Psoas muscle (tissue), 8 donors: ENCODE measurements around the gene ABHD12B. TPM values are rescaled to one million over a fixed set of nuclear protein-coding genes. Genes with fewer than 3 reads are reported as not detected.
"Not testable (repeated sequence)": the region's sequence is repeated elsewhere in the genome, so short reads cannot be mapped to it uniquely, and the experiment has no call there.

ENCODE experiments used
- ATAC-seq, 4 donors: fragments of 200-7000 bp; cut with Tn5 transposase; one replicate each; pipeline ENCODE4 v1.9.1; 2020; ENCODE audit warnings: moderate library complexity in 3 of 4, mild to moderate bottlenecking in 2 of 4
- DNase-seq, 2 donors: peaks; one replicate each; pipeline ENCODE4 v3.0.0-alpha.2; 2020
- H3K27ac ChIP-seq: fragments of 200-600 bp; one replicate; pipeline ENCODE4 v1.8.0; 2022
- H3K27me3 ChIP-seq, 3 donors: fragments of 200-600 bp in 1 of 3; one replicate each; pipeline versions ENCODE4 v1.6.1 to v1.8.0; 2013 to 2022; ENCODE audit warnings: low read length in 2 of 3, mild to moderate bottlenecking in 2 of 3, moderate library complexity in 1 of 3; ENCODE audit not compliant: insufficient read depth in 3 of 3
- H3K36me3 ChIP-seq, 2 donors: fragments of 200-600 bp in 1 of 2; one replicate each; pipeline versions ENCODE4 v1.6.1 to v1.8.0; 2013 to 2022; ENCODE audit warnings: low read depth in 1 of 2, mild to moderate bottlenecking in 1 of 2, moderate library complexity in 1 of 2; ENCODE audit not compliant: insufficient read depth in 1 of 2
- H3K4me1 ChIP-seq: fragments of 200-600 bp; one replicate; pipeline ENCODE4 v1.8.0; 2022
- H3K4me3 ChIP-seq: fragments of 200-600 bp; one replicate; pipeline ENCODE4 v1.8.0; 2022; ENCODE audit warnings: mild to moderate bottlenecking
- H3K9me3 ChIP-seq: fragments of 200-600 bp; one replicate; pipeline ENCODE4 v1.8.0; 2022
- WGBS, 3 donors: extraction: QIAGEN DNeasy Blood & Tissue Kit; methylation state at CpG; one replicate each; pipeline versions ENCODE4 v1.1.6 to v1.1.7; 2013; 5-methylcytosine and 5-hydroxymethylcytosine counted together
- intact Hi-C, 2 donors: fragments of 100-400 bp; cut with DNase I; formaldehyde crosslinking; loops; one replicate each; pipeline versions ENCODE4 v1.11.0 to v1.14.2; 2022
- polyA plus RNA-seq, 3 donors: library from polyadenylated mRNA; stranded (reverse); fragments of 200-250 nt; gene quantifications; one replicate each; pipeline ENCODE4 v1.2.3, GENCODE V29; 2013
- total RNA-seq, 4 donors: library from RNA; stranded (reverse); fragmentation: NEBNext Ultra II Directional in 2 of 4; extraction: Animal tissue kit (Norgen Biotek cat#: 25700) in 2 of 4; gene quantifications; one replicate each; pipeline versions ENCODE4 v1.2.1 to v1.2.4, GENCODE V29; 2021 to 2023
- TF ChIP-seq, protein P1 (sequence below): fragments of 200-600 bp; IDR thresholded peaks from one replicate; pipeline ENCODE4 v1.8.0; 2022; ENCODE audit warnings: antibody characterized with exemption
- donor health status: healthy with polysubstance abuse.
- donor health status: DM: no; HTN: no; CAD: no; lungs with moderate emphysema.
- donor health status: Bipolar disorder and iron deficiency.
- donor health status: healthy.
- donor health status: DM: yes; HTN: yes; CAD: no.
- donor health status: DM: no; HTN: no; CAD: no.
- donor health status: DM: no; HTN: no; CAD: no.
- donor health status: DM: yes; HTN: yes; CAD: no.

ABHD12B gene
- total and polyA plus RNA-seq, 7 donors = not detected

DNA sequence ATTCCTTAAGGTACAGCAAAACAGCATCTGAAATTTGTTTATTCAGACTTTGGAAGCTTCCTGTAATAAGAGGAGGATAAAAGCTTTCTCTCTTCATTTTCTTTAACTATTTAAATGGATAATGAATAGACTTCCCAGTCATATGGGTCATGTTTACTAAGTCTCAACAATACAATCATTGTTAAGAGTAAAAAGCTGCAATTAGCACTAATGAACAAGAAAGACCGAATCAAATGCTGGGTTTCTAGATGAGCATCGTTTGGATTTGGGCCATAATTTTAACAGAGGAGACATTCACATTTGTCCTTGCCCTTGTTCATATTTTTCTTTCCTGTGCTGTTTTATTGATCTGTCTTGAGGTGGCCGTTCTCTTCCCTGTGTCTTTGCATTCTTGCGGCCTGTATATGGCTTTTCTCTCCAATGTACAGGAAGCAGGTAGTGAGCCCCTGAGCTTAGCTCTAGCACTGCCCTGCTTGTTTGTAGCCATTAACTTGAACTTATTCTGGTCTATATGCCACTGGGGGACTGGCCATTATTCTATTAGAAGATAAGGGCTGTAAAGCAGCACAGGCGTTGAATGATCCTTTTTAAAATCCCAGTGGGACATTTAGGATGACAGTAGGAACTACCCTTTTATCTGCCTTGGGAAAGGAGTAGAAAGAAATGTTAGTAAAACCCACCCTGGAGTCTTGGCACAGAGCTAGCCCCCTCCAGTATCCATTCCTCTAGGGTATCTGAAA, 34.6 kb downstream of the ABHD12B start:
- TF ChIP-seq, protein P1, sequence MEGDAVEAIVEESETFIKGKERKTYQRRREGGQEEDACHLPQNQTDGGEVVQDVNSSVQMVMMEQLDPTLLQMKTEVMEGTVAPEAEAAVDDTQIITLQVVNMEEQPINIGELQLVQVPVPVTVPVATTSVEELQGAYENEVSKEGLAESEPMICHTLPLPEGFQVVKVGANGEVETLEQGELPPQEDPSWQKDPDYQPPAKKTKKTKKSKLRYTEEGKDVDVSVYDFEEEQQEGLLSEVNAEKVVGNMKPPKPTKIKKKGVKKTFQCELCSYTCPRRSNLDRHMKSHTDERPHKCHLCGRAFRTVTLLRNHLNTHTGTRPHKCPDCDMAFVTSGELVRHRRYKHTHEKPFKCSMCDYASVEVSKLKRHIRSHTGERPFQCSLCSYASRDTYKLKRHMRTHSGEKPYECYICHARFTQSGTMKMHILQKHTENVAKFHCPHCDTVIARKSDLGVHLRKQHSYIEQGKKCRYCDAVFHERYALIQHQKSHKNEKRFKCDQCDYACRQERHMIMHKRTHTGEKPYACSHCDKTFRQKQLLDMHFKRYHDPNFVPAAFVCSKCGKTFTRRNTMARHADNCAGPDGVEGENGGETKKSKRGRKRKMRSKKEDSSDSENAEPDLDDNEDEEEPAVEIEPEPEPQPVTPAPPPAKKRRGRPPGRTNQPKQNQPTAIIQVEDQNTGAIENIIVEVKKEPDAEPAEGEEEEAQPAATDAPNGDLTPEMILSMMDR = no peak
- H3K4me1 ChIP-seq = no peaks in the 10 kb centered on the region
- intact Hi-C loops = loop anchor here in 1 of 2 donors (5.0 kb wide), 1 partner anchor 1836 kb away; no protein-coding TSS in a partner anchor
- H3K27me3 ChIP-seq = no peaks in the 10 kb centered on the region
- no peak overlapping the region for H3K27ac ChIP-seq
- WGBS, 3 donors = 71 to 78% (median 78%) methylated on average over 5 of the region's 5 CpGs
- no peak overlapping the region for H3K4me3 ChIP-seq
- H3K9me3 ChIP-seq = no peaks in the 10 kb centered on the region
- ATAC-seq = no peak
- no peak for DNase-seq
- H3K36me3 ChIP-seq = peaks cover under 1 to 56% of the 10 kb centered on the region in 2 donors

DNA sequence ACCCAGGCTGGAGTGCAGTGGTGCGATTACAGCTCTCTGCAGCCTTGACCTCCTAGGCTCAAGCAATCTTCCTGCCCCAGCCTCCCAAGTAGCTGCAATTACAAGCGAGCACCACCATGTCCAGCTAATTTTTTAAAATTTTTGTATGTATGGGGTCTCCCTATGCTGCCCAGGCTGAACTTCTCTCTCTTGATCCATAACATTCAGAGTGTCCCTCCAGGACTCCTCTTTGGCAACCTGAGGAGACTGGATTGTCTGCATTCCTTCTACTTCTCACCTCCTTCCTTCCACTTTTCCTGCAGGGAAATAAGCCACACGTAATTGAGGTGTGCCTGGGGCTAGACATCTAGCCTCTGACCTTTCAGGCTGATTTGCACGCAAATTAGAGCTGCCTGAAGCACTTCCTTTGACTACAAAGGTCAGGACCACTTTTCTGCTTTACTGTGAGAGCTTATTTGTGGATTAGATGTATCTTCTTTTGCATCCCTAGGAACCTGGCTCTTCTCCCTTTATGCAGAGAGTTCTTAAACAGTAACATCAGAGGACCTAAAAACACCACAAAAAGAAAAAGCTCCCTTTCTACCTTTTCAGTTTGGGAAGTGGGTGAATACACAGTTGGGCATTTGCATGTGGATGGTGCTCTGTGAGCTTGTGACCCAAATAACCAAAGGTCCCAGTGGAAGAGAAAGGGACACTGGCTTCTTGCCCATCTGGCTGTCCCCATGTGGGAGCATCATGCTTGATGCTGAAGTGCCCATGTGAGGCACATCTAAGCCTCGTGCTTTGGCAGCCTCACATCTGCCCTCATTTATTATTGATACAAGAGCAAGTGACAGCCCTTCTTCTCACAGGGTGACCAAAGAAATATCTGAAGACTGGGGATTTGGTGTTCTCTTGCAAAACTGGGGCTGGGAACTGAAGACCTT, 38.9 kb downstream of the ABHD12B start:
- WGBS, 3 donors = 70 to 77% (median 77%) methylated on average over 5 of the region's 5 CpGs
- DNase-seq (no peak), ATAC-seq (no peak)
- no peaks in the 10 kb centered on the region for H3K27me3 ChIP-seq
- H3K4me1 ChIP-seq = no peaks in the 10 kb centered on the region
- H3K27ac ChIP-seq = no peak overlapping the region
- intact Hi-C loops = no loop called here
- H3K9me3 ChIP-seq = no peaks in the 10 kb centered on the region
- peaks cover 4 to 88% of the 10 kb centered on the region in 2 donors for H3K36me3 ChIP-seq
- TF ChIP-seq, protein P1 = no peak
- no peak overlapping the region for H3K4me3 ChIP-seq

- peaks cover 3% of the 10 kb centered on the region for H3K4me1 ChIP-seq
- DNase-seq (no peak), ATAC-seq (no peak)
- WGBS, 3 donors = 79 to 87% (median 84%) methylated on average over 6 of the region's 6 CpGs
- H3K36me3 ChIP-seq = peaks cover 0 to 51% of the 10 kb centered on the region in 2 donors
- TF ChIP-seq, protein P1 = no peak
- H3K27ac ChIP-seq = no peak overlapping the region
- H3K9me3 ChIP-seq = no peaks in the 10 kb centered on the region
- no peak overlapping the region for H3K4me3 ChIP-seq
- no peaks in the 10 kb centered on the region for H3K27me3 ChIP-seq
- intact Hi-C loops = no loop called here
Observed at GRCh38 chr14:50917449-50917848, 45.6 kb downstream of the ABHD12B start.

GRCh38 chr14:50919524-50919923, 47.7 kb downstream of the ABHD12B start:
- DNase-seq, ATAC-seq, H3K9me3 ChIP-seq, H3K27ac ChIP-seq, H3K27me3 ChIP-seq, H3K4me3 ChIP-seq, H3K4me1 ChIP-seq, intact Hi-C loops: not testable (repeated sequence)
- WGBS, 3 donors = 82 to 83% (median 83%) methylated on average over 5 of the region's 5 CpGs
- H3K36me3 ChIP-seq = peaks cover 0 to 39% of the 10 kb centered on the region in 2 donors
